ENCODE measurements around the gene MIPOL1.
"Not testable (repeated sequence)": the region's sequence is repeated elsewhere in the genome, so short reads cannot be mapped to it uniquely, and the experiment has no call there.

Gene MIPOL1

DNA sequence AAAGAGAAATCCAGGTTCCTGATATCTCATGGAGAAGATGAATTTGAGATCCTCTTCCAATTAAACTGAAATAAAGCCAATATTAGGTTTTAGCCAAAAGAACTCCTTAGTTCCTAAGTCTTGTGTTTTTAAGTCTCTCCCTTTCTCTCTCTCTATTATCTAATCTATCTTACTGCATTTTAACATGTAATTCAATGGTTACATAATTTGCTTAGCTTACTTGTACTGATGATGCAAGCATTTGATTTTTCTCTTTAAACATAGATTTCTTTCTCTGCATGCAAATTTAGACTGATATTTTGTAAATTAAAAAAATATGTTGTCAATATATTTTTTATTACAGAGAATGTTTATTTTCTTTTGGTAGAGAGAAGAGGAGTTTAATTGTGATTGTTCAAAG is 78.2 kb downstream of the MIPOL1 start:
- no peak for DNase-seq (ENCODE audit: low read depth)
- TF ChIP-seq, protein P1, sequence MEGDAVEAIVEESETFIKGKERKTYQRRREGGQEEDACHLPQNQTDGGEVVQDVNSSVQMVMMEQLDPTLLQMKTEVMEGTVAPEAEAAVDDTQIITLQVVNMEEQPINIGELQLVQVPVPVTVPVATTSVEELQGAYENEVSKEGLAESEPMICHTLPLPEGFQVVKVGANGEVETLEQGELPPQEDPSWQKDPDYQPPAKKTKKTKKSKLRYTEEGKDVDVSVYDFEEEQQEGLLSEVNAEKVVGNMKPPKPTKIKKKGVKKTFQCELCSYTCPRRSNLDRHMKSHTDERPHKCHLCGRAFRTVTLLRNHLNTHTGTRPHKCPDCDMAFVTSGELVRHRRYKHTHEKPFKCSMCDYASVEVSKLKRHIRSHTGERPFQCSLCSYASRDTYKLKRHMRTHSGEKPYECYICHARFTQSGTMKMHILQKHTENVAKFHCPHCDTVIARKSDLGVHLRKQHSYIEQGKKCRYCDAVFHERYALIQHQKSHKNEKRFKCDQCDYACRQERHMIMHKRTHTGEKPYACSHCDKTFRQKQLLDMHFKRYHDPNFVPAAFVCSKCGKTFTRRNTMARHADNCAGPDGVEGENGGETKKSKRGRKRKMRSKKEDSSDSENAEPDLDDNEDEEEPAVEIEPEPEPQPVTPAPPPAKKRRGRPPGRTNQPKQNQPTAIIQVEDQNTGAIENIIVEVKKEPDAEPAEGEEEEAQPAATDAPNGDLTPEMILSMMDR (IDR thresholded peaks at IDR 0.05; ENCODE audit: insufficient read depth, low read depth, low read length, missing control alignments): no peak
- H3K4me3 ChIP-seq (ENCODE audit: low read depth, low read length): no peak overlapping the region

DNA sequence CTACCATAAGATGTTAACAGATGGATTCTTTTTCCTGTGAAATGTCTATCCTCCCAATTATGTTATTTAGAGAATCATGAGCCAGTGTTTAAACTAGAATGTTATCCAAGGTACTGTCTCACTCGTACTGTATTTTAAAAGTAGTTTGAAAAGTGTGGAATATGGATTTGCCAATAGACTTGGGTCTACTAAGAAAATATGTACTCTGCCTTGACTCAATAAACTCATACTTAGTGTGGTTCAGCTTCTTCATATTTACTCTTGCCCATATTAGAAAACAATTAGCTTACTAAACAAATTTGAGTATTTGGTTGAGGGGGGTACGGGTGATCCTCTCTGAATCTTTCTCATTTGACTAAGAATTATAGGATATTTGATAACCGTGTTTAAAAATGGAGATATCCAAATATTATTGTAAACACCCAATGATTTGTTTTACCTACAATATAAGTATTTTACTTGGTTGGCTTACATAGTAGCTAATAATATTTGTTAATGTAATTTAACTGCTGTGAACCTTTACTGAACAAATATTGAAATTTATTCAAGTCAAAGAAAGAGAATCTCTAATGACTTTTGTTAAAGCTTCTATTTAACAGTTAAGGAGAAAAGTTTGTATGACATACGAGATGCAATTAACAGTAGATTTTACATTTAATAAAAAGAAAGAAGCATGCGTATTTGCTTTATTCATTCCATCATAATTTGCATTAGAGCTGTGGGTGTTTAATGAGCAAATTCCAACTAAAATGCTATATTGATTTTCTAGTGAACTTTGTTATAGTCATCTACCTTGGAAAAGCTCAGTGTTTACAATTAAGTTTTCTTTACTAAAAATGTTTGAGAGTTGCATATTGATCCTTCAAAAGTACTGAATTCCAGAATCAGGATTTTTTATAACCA is 81.2 kb downstream of the MIPOL1 start:
- TF ChIP-seq, protein P1 (IDR thresholded peaks at IDR 0.05; ENCODE audit: insufficient read depth, low read depth, low read length, missing control alignments): no peak
- H3K4me3 ChIP-seq (ENCODE audit: low read depth, low read length): no peak overlapping the region
- no peak for DNase-seq (ENCODE audit: low read depth)

DNA sequence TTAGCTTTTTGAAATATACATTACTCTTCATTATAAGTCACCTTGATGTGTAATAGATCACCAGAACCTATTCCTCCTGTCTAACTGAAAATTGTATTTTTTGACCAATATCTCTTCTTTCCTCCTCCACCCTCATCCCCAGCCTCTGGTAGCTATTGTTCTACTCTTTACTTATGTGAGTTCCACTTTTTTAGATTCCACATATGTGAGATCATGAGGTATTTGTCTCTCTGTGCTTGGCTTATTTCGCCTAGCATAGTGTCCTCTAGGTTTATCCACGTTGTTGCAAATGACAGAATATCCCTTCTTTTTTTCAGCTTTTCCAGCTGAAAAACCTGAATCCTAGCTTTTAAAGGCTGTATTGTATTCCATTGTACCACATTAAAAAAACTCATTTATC is 82.1 kb downstream of the MIPOL1 start:
- DNase-seq (ENCODE audit: low read depth): no peak
- H3K4me3 ChIP-seq (ENCODE audit: low read depth, low read length): no peak overlapping the region
- TF ChIP-seq, protein P1 (IDR thresholded peaks at IDR 0.05; ENCODE audit: insufficient read depth, low read depth, low read length, missing control alignments): no peak

DNA sequence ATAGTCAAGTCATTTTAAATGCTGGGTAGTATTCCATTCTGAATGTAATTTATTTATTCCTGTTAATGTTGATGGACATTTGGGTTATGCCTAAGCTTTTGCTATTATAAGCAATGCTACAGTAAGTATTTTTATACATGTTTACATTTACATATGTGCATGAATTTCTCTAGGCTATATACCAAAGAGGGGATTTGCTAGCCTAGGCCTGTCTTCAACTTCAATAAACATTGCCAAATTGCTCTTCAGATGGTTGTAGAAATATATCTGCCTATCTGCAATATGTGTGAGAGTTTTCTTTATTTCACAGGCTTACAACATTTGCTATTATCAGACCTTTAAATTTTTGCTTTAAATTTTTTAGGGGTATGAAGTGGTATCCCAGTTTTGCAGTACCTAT is 87.0 kb downstream of the MIPOL1 start:
- DNase-seq (ENCODE audit: low read depth): no peak
- TF ChIP-seq, protein P1 (IDR thresholded peaks at IDR 0.05; ENCODE audit: insufficient read depth, low read depth, low read length, missing control alignments): no peak
- H3K4me3 ChIP-seq (ENCODE audit: low read depth, low read length): no peak overlapping the region

DNA sequence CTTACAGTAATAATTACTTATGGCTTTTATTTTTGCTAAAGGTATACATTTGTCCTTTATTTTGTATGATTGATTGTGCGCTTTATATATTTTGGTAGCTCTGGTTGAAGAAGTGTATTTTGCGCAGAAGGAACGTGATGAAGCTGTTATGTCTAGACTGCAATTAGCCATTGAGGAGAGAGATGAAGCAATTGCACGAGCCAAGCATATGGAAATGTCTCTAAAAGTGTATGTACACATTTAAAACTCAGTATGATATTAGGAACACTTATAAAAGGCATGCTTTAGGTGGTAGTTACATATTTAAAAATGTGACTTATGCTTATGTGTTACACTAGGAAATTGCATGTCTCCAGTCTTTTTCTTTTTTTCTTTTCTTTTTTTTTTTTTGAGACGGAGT is 87.5 kb downstream of the MIPOL1 start:
- DNase-seq (ENCODE audit: low read depth): no peak
- TF ChIP-seq, protein P1 (IDR thresholded peaks at IDR 0.05; ENCODE audit: insufficient read depth, low read depth, low read length, missing control alignments): no peak

DNA sequence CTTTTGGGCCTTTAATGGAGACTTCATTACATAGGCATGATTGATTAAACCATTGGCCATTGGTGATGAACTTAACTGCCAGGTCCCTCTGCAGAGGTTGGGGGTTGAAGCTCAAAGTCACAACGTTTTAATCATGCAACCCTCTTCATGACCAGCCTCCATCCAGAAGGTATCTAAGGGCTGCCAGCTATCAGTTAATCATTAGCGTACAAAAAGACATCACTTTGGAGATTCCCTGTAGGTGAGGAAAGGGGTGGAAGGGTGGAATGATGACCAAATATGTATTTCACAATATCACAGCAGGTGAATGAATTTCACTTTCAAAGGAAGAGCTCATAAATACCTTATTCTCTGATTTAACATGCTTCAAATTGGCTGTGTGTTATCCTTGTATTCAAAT is 92.0 kb downstream of the MIPOL1 start:
- TF ChIP-seq, protein P1 (IDR thresholded peaks at IDR 0.05; ENCODE audit: insufficient read depth, low read depth, low read length, missing control alignments): no peak
- DNase-seq (ENCODE audit: low read depth): no peak
- no peak overlapping the region for H3K4me3 ChIP-seq (ENCODE audit: low read depth, low read length)

More for the DNA sequence above, 87.5 kb downstream of the MIPOL1 start:
- no peak overlapping the region for H3K4me3 ChIP-seq (ENCODE audit: low read depth, low read length)

DNA sequence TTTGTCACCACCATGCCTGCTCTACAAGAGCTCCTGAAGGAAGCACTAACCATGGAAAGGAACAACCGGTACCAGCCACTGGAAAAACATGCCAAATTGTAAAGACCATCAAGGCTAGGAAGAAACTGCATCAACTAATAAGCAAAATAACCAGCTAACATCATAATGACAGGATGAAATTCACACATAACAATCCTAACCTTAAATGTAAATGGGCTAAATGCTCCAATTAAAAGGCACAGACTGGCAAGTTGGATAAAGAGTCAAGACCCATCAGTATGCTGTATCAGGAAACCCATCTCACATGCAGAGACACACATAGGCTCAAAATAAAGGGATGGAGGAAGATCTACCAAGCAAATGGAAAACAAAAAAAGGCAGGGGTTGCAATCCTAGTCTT is 97.5 kb downstream of the MIPOL1 start:
- not testable (repeated sequence) for DNase-seq (ENCODE audit: low read depth); H3K4me3 ChIP-seq (ENCODE audit: low read depth, low read length)
